Lower lobe of right lung (tissue), 2 donors: ENCODE measurements around the gene SPAG5. TPM values are rescaled to one million over a fixed set of nuclear protein-coding genes. Genes with fewer than 3 reads are reported as not detected.

Experiments
- ATAC-seq, 2 donors: fragments of 200-7000 bp; cut with Tn5 transposase; one replicate each; pipeline ENCODE4 v1.9.1; 2020 to 2022; ENCODE audit warnings: mild to moderate bottlenecking in 2 of 2, moderate library complexity in 2 of 2
- DNase-seq: peaks from one replicate; pipeline ENCODE4 v3.0.0-alpha.2; 2020
- H3K27ac ChIP-seq: fragments of 200-600 bp; one replicate; pipeline ENCODE4 v1.8.0; 2022
- H3K27me3 ChIP-seq: fragments of 200-600 bp; one replicate; pipeline ENCODE4 v1.8.0; 2022; ENCODE audit warnings: low read depth
- H3K36me3 ChIP-seq: fragments of 200-600 bp; one replicate; pipeline ENCODE4 v1.8.0; 2022; ENCODE audit warnings: mild to moderate bottlenecking
- H3K4me1 ChIP-seq: fragments of 200-600 bp; one replicate; pipeline ENCODE4 v1.8.0; 2022
- H3K4me3 ChIP-seq: fragments of 200-600 bp; one replicate; pipeline ENCODE4 v1.8.0; 2022; ENCODE audit warnings: mild to moderate bottlenecking
- H3K9me3 ChIP-seq: fragments of 200-600 bp; one replicate; pipeline ENCODE4 v1.8.0; 2022
- CTCF ChIP-seq: fragments of 200-600 bp; IDR thresholded peaks from one replicate; pipeline ENCODE4 v1.8.0; 2022; ENCODE audit warnings: antibody characterized with exemption, mild to moderate bottlenecking
- intact Hi-C: fragments of 100-400 bp; cut with DNase I; formaldehyde crosslinking; loops from one replicate; pipeline ENCODE4 v1.11.0; 2022
- total RNA-seq: library from RNA; stranded (reverse); fragmentation: NEBNext Ultra II Directional; extraction: Animal tissue kit (Norgen Biotek cat#: 25700); gene quantifications from one replicate; pipeline ENCODE4 v1.2.1, GENCODE V29; 2021
- donor health status: DM: no; HTN: yes; CAD: no; lungs with severe emphysema.

SPAG5 gene
- total RNA-seq, 1 donor from 2014 or later = 4.9 TPM

- no peak for ATAC-seq
These were observed 6.6 kb downstream of the SPAG5 start for GRCh38 chr17:28592260-28592659.

GRCh38 chr17:28585851-28586250 is 13.0 kb downstream of the SPAG5 start:
- H3K9me3 ChIP-seq = no peaks in the 10 kb centered on the region
- TF ChIP-seq CTCF = no peak
- no peak overlapping the region for H3K4me3 ChIP-seq
- H3K36me3 ChIP-seq = peaks cover 5% of the 10 kb centered on the region
- no peak for DNase-seq
- no peak for ATAC-seq
- no peaks in the 10 kb centered on the region for H3K4me1 ChIP-seq
- no peak overlapping the region for H3K27ac ChIP-seq
- intact Hi-C loops = no loop called here
- H3K27me3 ChIP-seq = no peaks in the 10 kb centered on the region

More at GRCh38 chr17:28592260-28592659, 6.6 kb downstream of the SPAG5 start:
- no peak overlapping the region for H3K4me3 ChIP-seq
- intact Hi-C loops = no loop called here
- H3K27ac ChIP-seq = no peak overlapping the region
- no peak for TF ChIP-seq CTCF
- no peaks in the 10 kb centered on the region for H3K9me3 ChIP-seq
- no peaks in the 10 kb centered on the region for H3K4me1 ChIP-seq
- DNase-seq = no peak
- no peaks in the 10 kb centered on the region for H3K27me3 ChIP-seq
- H3K36me3 ChIP-seq = peaks cover 5% of the 10 kb centered on the region

- intact Hi-C loops = no loop called here
- DNase-seq (no peak), ATAC-seq (no peak)
- no peak for TF ChIP-seq CTCF
- Histone ChIP-seq H3K27ac (no peak overlapping the region), H3K4me1 (no peaks in the 10 kb centered on the region), H3K4me3 (no peak overlapping the region), H3K27me3 (no peaks in the 10 kb centered on the region), H3K36me3 (peaks cover 5% of the 10 kb centered on the region), H3K9me3 (no peaks in the 10 kb centered on the region)
These were observed 14.4 kb downstream of the SPAG5 start for GRCh38 chr17:28584434-28584833.

- no peak overlapping the region for H3K27ac ChIP-seq
- H3K36me3 ChIP-seq = peaks cover 5% of the 10 kb centered on the region
- H3K27me3 ChIP-seq = no peaks in the 10 kb centered on the region
- ATAC-seq = no peak
- H3K9me3 ChIP-seq = no peaks in the 10 kb centered on the region
- no peak overlapping the region for H3K4me3 ChIP-seq
- DNase-seq = no peak
- no peak for TF ChIP-seq CTCF
- H3K4me1 ChIP-seq = no peaks in the 10 kb centered on the region
- intact Hi-C loops = no loop called here
These were observed 16.3 kb downstream of the SPAG5 start for GRCh38 chr17:28582513-28582912.

- Histone ChIP-seq H3K36me3 (peaks cover 5% of the 10 kb centered on the region), H3K27ac (no peak overlapping the region), H3K9me3 (no peaks in the 10 kb centered on the region), H3K4me3 (no peak overlapping the region), H3K4me1 (peaks cover 3% of the 10 kb centered on the region), H3K27me3 (no peaks in the 10 kb centered on the region)
- TF ChIP-seq CTCF = no peak
- ATAC-seq = no peak
- intact Hi-C loops = no loop called here
- no peak for DNase-seq
These were observed 17.9 kb downstream of the SPAG5 start for GRCh38 chr17:28580959-28581358.

- no peak for DNase-seq
- no peaks in the 10 kb centered on the region for H3K36me3 ChIP-seq
- ATAC-seq = no peak
- H3K27me3 ChIP-seq = no peaks in the 10 kb centered on the region
- no peak overlapping the region for H3K4me3 ChIP-seq
- no peak for TF ChIP-seq CTCF
- H3K27ac ChIP-seq = no peak overlapping the region
- peaks cover 4% of the 10 kb centered on the region for H3K4me1 ChIP-seq
- intact Hi-C loops = no loop called here
- H3K9me3 ChIP-seq = no peaks in the 10 kb centered on the region
These were observed 19.3 kb downstream of the SPAG5 start for GRCh38 chr17:28579526-28579925.
